Measurements from ENCODE around the gene ZNF592. TPM values are rescaled to one million over a fixed set of nuclear protein-coding genes. Genes with fewer than 3 reads are reported as not detected.

The ZNF592 gene
- total RNA-seq, 4 donors from 2014 or later = 18.3 to 28.0 (median 21.2) TPM

DNA sequence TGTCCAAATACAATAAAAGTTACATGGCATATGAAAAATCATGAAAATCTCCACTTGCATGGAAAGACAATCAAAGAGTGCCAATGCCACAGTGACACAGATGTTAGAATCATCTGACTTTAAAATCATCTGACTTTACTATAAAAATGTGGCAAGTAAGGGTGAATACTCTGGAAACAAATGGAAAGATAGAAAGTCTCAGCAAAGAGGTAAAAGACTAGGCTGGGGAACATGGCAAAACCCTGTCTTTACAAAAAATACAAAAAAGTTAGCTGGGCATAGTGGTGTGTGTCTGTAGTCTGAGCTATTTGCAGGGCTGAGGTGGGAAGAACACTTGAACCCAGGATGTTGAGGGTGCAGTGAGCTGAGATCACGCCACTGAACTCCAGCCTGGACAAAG, 97.9 kb downstream of the ZNF592 start:
- intact Hi-C loops (cut with DNase I) = loop anchor here (10.0 kb wide), 1 partner anchor 61 kb away; no protein-coding TSS in a partner anchor
- DNase-seq = no peak
- no peak overlapping the region for H3K27ac ChIP-seq
- no peak overlapping the region for H3K4me3 ChIP-seq (replicated peaks in 1 of 3)
- no peaks in the 10 kb centered on the region for H3K9me3 ChIP-seq
- H3K27me3 ChIP-seq = no peaks in the 10 kb centered on the region
- WGBS, 2 donors = 93 to 96% methylated on average over 1 of the region's 1 CpG
- TF ChIP-seq POLR2A (IDR thresholded peaks at IDR 0.05) = no peak
- TF ChIP-seq, protein P1, sequence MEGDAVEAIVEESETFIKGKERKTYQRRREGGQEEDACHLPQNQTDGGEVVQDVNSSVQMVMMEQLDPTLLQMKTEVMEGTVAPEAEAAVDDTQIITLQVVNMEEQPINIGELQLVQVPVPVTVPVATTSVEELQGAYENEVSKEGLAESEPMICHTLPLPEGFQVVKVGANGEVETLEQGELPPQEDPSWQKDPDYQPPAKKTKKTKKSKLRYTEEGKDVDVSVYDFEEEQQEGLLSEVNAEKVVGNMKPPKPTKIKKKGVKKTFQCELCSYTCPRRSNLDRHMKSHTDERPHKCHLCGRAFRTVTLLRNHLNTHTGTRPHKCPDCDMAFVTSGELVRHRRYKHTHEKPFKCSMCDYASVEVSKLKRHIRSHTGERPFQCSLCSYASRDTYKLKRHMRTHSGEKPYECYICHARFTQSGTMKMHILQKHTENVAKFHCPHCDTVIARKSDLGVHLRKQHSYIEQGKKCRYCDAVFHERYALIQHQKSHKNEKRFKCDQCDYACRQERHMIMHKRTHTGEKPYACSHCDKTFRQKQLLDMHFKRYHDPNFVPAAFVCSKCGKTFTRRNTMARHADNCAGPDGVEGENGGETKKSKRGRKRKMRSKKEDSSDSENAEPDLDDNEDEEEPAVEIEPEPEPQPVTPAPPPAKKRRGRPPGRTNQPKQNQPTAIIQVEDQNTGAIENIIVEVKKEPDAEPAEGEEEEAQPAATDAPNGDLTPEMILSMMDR (IDR thresholded peaks at IDR 0.05) = no peak
- peaks cover 6 to 13% of the 10 kb centered on the region in 2 donors for H3K4me1 ChIP-seq
- H3K36me3 ChIP-seq = no peaks in the 10 kb centered on the region

DNA sequence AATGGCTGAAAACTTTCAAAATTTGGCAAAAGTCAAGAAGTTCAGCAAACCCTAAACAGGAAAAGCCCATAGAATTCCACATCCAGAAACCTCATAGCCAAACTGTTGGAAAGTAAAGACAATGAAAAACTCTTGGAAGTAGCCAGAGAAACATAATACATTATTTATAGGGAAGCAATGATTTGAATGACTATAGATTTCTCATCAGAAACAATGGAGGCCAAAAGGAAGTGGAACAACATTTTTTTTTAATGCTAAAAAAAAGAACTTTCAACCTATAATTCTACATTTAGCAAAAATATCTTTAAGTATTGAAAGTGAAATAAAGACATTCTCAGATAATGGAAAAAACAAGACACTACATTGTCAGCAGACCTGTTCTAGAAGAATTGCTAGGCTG, 99.0 kb downstream of the ZNF592 start:
- Histone ChIP-seq H3K4me3 (replicated peaks in 1 of 3) (no peak overlapping the region), H3K4me1 (peaks cover 6% of the 10 kb centered on the region in 2 donors), H3K9me3 (no peaks in the 10 kb centered on the region), H3K27ac (no peak overlapping the region), H3K27me3 (no peaks in the 10 kb centered on the region), H3K36me3 (no peaks in the 10 kb centered on the region)
- TF ChIP-seq, protein P1 (IDR thresholded peaks at IDR 0.05) = no peak
- no peak for TF ChIP-seq POLR2A (IDR thresholded peaks at IDR 0.05)
- intact Hi-C loops (cut with DNase I) = loop anchor here (10.0 kb wide), 1 partner anchor 63 kb away; no protein-coding TSS in a partner anchor
- no peak for DNase-seq

DNA sequence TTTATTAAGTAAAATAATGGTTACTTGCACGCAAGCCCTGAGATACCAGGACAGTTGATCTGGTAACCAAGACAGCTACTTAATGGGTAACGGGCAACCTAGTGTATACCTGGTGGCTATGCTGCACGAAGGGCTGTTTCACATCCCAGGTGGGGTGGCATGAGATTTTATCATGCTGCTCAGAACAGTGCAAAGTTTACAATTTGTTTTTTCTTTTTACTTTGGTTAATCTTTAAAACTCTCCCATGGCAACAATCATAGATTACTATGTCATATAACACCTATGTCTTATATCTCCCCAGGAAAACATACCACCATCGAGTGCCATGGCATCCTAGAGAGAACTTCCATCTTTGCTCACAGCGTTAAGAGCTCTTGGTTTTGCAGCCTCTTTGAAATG, 103.8 kb downstream of the ZNF592 start:
- no peak for DNase-seq
- Histone ChIP-seq H3K27me3 (no peaks in the 10 kb centered on the region), H3K4me3 (replicated peaks in 1 of 3) (no peak overlapping the region), H3K4me1 (no peaks in the 10 kb centered on the region), H3K9me3 (no peaks in the 10 kb centered on the region), H3K27ac (no peak overlapping the region), H3K36me3 (peaks cover 0 to 5% of the 10 kb centered on the region in 2 donors)
- intact Hi-C loops (cut with DNase I) = no loop called here
- WGBS, 2 donors = 96 to 98% methylated on average over 5 of the region's 5 CpGs
- TF ChIP-seq, protein P1 (IDR thresholded peaks at IDR 0.05) = no peak
- no peak for TF ChIP-seq POLR2A (IDR thresholded peaks at IDR 0.05)

DNA sequence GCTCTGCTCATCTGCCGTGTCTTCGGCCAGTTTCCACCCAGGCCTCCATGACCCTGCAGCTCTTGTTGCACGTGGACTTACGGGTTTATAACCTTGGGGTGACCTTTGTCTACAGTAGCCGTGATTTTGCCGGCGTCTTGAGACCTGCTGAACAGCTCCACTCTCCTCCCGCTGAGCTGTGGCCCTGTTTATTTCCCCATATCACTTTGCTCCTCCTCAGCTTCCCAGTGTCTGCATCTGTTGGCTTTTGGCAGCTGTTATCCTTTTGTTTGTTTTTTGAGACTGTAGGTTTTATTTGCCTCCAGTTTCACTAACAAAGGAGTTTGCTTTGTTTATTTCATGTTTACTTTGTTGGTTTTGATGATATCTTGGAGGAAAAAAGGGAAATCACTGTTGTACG, 106.7 kb downstream of the ZNF592 start:
- no peak for TF ChIP-seq POLR2A (IDR thresholded peaks at IDR 0.05)
- TF ChIP-seq, protein P1 (IDR thresholded peaks at IDR 0.05) = no peak
- 70 to 86% methylated on average over 9 of the region's 9 CpGs for WGBS, 2 donors
- Histone ChIP-seq H3K4me1 (no peaks in the 10 kb centered on the region), H3K36me3 (peaks cover 0 to 5% of the 10 kb centered on the region in 2 donors), H3K9me3 (no peaks in the 10 kb centered on the region), H3K4me3 (replicated peaks in 1 of 3) (no peak overlapping the region), H3K27me3 (no peaks in the 10 kb centered on the region), H3K27ac (no peak overlapping the region)
- intact Hi-C loops (cut with DNase I) = no loop called here
- DNase-seq = no peak

DNA sequence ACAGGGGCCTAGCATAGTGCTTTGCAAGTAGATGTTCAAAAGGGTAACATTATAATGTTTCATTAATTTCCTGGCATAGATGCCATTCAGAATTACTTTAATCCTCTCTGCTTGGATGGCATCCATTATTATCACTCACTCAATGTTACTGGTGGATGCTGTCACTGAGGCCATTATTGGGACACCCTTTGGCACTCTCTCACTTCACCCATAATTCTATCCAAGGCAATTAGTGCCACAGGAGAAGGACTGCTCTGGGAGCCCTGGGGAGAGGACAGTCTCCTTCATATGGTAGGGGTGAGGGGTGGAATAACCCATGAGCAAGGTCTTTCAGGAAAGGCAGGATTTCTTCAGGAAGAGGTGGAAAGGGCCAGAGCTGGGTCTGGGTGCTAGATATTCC, 107.4 kb downstream of the ZNF592 start:
- intact Hi-C loops (cut with DNase I) = no loop called here
- Histone ChIP-seq H3K4me1 (no peaks in the 10 kb centered on the region), H3K9me3 (no peaks in the 10 kb centered on the region), H3K36me3 (peaks cover 0 to 5% of the 10 kb centered on the region in 2 donors), H3K27ac (no peak overlapping the region), H3K4me3 (replicated peaks in 1 of 3) (no peak overlapping the region), H3K27me3 (no peaks in the 10 kb centered on the region)
- no peak for DNase-seq
- TF ChIP-seq, protein P1 (IDR thresholded peaks at IDR 0.05) = no peak
- TF ChIP-seq POLR2A (IDR thresholded peaks at IDR 0.05) = no peak

Small RNAs within 50 kb of the gene (small RNA-seq; reads per million reads assigned to genes)
- not detected for gene RF00402

Other genes with a start within 250 kb of the ZNF592 start
- gene ZSCAN2, start 147.6 kb upstream of the ZNF592 start, total RNA-seq = 10 to 100 TPM in 2 of 4 donors, 1 to 10 TPM in 2; 9.1 to 22.7 (median 11.7) TPM
- 10 to 100 TPM; 37.5 to 63.3 (median 41.1) TPM for gene WDR73, start 94.3 kb upstream of the ZNF592 start, total RNA-seq
- gene NMB, start 90.4 kb upstream of the ZNF592 start, total RNA-seq = 10 to 100 TPM; 12.9 to 43.4 (median 23.5) TPM
- 100 to 1,000 TPM; 170 to 304 (median 182) TPM for gene SEC11A, start 32.5 kb upstream of the ZNF592 start, total RNA-seq
- gene ALPK3, start 68.8 kb downstream of the ZNF592 start, total RNA-seq = 10 to 100 TPM in 1 of 4 donors, 1 to 10 TPM in 3; 5.8 to 10.4 (median 7.4) TPM
- gene SLC28A1, start 136.1 kb downstream of the ZNF592 start, total RNA-seq = not detected
- gene PDE8A, start 233.3 kb downstream of the ZNF592 start, total RNA-seq = 10 to 100 TPM; 31.6 to 52.1 (median 35.2) TPM